HG02884 (cell line): Measurements from ENCODE around the gene MNT.
A peak's percentile ranks its signal among the peaks of the same experiment; 100 is the strongest.
"Not testable (repeated sequence)": the region's sequence is repeated elsewhere in the genome, so short reads cannot be mapped to it uniquely, and the experiment has no call there.

ENCODE experiments used
- ATAC-seq: cut with Tn5 transposase; IDR thresholded peaks from one replicate; pipeline ENCODE4 v1.9.1; 2021; ENCODE audit warnings: mild to moderate bottlenecking, moderate library complexity; ENCODE audit not compliant: unreplicated experiment

Gene MNT, protein sequence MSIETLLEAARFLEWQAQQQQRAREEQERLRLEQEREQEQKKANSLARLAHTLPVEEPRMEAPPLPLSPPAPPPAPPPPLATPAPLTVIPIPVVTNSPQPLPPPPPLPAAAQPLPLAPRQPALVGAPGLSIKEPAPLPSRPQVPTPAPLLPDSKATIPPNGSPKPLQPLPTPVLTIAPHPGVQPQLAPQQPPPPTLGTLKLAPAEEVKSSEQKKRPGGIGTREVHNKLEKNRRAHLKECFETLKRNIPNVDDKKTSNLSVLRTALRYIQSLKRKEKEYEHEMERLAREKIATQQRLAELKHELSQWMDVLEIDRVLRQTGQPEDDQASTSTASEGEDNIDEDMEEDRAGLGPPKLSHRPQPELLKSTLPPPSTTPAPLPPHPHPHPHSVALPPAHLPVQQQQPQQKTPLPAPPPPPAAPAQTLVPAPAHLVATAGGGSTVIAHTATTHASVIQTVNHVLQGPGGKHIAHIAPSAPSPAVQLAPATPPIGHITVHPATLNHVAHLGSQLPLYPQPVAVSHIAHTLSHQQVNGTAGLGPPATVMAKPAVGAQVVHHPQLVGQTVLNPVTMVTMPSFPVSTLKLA

DNA sequence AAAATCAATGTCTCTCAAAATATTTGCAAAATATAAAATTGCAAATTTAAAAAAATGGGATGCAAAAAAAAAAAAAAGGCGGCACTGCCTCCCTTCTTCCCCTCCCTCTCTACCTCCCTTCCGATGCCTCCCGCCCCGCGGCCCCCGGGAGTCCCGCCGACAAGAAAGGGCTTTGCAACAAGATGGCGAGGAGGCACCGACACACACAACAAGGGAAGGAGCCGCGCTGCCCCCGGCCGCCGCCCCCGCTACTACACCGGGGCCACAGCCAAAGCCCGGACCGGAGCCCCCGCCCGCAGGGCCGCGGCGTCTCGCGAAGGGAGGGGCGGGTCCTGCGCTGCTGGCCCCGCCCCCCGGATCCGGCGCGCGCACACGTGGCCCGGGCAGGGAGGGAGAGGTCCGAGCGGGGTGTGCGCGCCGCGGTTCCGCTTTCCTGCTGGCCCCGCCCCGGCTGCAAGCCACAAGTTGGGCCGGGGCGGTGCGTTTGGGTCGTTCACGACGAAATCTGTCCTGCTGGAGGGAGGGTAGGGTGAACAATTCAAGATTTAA, at the start of gene MNT:
MNT (minus strand) TSS at position 184 of the 549 bp plus-strand sequence. CDS start 348 bp downstream, outside the sequence.
- ATAC-seq = peak; percentile 27

DNA sequence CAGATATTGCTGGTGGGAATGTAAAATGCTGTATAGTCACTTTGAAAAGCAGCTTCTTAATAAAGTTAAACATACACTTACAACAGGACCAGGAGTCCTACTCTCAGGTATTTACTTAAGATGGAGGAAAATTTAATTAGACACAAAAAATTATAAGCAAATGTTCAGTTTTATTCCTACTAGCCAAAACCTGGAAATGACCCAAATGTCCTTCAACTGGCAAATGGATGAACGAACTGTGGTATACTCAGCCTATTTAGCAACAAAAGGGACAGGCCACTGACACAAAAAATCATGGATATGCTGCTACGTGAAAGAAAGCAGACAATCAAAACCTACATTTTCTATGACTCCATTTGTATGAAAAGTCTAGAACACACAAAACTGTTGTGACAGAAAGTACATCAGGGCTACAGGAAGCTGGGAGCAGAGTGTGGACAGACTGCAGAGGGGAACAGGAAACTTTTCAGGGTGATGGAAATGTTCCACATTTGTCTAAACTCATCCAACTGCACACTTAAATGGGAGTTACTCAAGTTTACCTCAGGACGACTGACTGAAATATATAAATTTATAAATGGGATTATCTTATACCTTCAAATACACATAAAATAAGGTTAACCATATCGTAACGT, 49.3 kb upstream of the MNT start:
- no peak for ATAC-seq

DNA sequence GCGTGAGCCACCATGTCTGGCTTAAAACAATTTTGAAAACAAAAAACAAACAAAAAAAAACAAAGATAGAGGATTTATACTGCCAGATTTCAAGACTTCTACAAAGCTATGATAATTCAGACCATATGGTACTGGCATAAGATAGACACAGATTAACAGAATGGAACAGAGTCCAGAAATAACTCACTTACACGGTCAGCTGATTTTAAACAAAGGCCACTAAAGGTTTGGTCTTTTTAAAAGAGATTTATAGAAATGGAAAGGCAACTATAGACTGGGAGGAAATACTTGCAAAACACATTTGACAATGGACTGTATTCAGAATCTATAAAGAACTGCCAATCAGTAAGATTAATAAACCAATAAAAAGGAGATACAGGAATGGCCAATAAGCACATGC, 48.6 kb upstream of the MNT start:
- ATAC-seq = no peak

DNA sequence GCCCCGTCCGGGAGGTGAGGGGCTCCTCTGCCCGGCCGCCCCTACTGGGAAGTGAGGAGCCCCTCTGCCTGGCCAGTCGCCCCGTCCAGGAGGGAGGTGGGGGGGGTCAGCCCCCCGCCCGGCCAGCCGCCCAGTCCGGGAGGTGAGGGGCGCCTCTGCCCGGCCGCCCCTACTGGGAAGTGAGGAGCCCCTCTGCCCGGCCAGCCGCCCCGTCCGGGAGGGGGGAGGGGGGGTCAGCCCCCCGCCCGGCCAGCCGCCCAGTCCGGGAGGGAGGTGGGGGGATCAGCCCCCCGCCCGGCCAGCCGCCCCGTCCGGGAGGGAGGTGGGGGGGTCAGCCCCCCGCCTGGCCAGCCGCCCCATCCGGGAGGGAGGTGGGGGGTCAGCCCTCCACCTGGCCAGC, 46.6 kb upstream of the MNT start:
- ATAC-seq = not testable (repeated sequence)

DNA sequence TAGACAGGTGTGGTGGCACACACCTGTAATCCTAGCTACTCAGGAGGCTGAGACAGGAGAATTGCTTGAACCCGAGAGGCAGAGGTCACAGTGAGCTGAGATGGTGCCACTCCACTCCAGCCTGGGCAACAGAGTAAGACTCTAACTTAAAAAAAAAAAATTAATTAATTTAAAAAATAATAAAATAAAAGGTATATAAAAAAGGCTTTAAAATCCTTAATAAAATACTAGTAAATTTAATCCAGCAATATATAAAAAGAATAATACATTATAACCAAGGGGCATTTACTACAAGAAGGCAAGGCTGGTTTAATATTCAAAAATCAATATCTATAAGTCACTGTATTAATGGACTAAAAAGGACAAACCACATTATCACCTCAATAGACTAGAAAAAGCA, 44.8 kb upstream of the MNT start:
- ATAC-seq = no peak

DNA sequence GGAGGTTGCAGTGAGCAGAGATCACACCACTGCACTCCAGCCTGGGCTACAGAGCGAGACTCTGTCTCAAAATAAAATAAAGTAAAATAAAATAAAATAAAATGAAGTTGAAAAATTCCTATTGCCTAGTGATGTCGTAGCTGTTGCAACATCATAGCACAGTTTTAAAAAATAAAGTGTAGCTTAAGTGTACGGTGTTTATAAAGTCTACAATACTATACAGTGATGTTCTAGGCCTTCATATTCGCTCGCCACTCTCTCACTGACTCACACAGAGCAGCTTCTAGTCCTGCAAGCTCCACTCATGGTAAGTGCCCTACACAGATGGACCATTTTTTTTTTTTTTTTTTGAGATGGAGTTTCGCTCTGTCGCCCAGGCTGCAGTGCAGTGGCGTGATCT, 43.5 kb upstream of the MNT start:
- no peak for ATAC-seq

DNA sequence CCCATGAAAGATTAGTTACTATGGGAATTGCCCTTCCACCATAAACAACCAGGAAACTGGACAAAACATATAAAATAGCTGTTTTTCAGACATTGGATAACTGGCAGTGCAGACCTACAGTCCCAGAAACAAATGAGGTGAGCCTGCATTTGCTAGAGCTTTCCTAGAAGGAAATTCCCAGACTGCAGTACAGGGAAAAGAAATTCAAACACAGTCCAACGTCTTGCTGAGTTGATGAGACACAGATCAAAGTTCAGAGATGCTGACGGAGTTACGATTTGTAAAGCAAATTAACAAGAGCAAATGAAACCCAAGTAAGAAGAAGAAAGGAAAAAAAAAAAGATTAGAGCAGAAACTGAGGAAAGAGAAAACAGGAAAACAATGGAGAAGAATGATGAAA, 41.3 kb upstream of the MNT start:
- ATAC-seq = no peak

DNA sequence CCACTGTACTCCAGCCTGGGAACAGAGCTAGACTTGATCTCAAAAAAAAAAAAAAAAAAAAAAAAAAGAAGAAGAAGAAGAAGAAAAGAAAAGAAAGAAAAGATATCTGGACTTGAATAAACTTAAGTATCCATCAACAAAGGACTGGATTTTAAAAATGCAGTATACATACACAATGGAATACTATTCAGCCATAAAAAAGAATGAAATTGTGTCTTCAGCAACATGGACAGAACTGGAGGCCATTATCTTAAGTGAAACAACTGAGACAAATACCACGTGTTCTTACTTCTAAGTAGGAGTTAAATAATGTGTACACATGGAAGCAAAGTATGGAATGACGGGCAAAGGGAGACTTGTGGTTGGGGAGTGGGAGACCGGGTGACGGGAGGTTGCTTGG, 40.1 kb upstream of the MNT start:
- no peak for ATAC-seq

DNA sequence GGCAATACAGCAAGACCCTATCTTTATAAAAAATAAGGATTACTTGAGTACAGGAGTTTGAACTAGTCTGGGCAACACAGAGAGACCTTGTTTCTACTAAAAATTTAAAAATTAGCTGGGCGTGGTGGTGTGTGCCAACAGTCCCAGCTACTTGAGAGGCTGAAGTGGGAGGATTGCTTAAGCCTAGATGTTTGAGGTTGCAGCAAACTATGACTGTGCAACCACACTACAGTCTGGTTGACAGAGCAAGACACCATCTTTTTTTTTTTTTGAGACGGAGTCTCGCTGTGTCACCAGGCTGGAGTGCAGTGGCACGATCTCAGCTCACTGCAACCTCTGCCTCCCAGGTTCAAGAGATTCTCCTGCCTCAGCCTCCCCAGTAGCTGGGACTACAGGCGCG, 39.1 kb upstream of the MNT start:
- ATAC-seq = not testable (repeated sequence)

DNA sequence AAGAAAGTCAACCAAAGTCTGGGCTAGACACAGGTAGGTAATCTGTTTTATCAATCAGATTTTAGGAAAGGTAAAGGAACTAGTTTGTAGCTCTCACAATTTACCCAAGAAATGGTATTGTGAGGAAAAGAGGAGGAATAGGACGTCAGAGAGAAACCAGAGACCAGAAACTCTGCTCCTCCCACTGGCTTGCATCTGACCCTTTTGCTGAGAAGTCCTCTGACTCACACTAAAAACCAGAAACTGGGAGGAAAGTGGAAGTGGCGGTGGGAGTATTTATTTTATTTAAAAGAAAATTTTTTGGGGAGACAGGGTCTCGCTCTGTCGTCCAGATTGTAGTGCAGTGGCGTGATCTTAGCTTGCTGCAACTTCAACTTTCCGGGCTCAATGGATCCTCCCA, 38.0 kb upstream of the MNT start:
- no peak for ATAC-seq

DNA sequence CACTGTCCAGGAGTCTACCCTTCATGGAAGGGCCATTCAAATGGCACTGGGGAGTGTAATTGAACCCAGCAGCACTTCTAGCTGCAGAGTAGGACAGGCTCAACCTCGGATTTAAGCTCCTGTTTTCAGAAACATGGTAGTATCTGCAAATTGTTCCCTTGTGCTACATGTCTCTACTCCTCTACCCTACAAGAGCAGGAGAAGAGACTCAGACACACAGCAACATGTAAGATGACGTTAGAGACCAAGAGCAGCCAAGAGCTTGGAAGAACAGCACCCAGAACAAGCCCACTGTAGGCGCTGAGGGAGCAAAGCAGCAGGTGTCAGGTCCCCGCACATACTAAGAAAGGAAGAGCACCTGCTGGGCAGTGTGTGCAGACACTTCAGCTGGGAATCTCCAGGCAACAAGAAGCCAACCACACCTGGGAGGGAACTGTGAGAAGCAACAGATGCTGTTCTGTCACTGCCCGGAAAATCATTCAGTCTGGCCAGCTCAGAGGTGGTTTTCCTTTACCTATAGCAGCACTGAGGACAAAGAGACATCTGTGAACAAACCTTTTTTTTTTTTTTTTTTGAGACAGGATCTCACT, 35.6 kb upstream of the MNT start:
- no peak for ATAC-seq

DNA sequence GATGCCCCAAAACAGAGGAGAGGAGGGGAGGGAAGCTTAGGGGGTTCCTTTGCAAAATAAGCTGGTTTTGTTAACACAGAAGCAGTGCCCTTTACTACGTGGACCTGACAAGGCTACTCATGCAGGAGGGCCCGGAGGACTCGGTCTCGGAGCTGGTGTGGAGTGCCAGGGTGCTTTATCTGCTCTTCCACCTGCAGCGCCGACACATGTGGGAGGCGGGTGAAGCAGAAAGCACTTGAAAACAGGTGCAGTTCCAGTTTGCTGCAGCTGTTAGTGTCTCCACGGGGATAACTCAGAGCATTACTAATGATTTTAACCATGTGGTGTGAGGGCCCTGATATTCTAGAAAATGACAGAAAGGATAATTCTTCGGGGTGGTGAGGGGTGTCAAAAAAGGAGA, 35.0 kb upstream of the MNT start:
- no peak for ATAC-seq

DNA sequence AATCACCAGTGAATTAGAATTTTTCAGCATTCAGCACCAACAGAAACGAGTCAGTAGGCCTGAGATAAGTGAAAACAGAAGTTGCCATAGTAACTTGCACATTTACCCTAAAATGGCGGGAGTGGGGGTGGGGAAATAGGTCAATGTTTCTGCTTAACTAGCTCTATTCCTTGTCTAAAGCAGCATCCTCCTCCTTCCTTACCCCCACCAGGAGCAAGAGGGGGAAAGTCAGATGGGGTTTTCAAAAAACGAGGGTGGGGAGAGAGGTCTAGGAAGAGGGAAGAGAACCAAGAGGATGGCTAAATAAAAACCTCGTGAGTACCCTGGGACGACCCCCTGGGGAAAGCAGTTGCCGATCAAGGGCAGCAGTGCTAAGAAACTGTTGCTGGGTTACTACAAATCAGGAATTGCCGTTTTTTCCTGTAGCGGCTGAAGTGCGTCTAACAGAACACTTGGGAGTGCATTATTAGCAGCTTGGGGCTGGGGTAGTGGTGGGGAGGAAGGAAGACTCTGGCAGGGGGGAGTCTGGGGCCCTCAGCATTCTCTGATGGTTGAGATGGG, 34.4 kb upstream of the MNT start:
- no peak for ATAC-seq

DNA sequence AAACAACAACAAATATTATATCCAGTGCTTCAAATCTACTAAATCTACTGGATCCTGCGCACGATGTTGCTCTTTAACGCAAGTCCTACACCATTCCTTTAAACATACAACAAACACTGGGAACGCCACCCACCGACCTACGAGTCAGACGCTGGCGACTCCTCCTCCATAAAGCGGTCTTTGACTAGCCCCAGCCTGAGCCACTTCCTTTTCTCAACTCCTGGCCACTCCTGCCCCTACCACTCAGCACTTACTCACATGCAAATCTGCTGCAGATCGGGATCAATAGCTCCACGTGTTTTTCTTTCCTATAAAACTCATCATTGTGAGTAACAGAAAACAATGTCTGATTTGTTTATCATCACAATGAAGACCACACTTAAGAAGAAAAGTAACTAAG, 32.8 kb upstream of the MNT start:
- no peak for ATAC-seq

DNA sequence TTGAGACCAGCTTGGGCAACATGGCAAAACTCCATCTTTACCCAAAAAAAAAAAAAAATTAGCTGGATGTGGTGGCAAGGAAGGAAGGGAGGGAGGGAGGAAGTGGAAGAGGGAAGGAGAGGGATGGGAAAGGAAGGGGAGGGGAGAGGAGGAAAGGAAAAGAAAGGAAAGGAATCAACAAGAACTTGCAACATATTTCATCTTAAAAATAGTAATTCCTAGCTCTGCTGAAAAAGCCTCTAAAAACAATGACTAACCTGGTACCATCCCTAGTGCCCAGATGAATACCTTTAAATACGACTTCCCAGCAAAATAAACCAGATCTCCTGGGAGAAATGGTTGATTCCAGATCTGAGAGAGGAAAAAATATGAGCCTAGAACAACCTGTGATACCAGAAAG, 27.1 kb upstream of the MNT start:
- ATAC-seq = no peak

DNA sequence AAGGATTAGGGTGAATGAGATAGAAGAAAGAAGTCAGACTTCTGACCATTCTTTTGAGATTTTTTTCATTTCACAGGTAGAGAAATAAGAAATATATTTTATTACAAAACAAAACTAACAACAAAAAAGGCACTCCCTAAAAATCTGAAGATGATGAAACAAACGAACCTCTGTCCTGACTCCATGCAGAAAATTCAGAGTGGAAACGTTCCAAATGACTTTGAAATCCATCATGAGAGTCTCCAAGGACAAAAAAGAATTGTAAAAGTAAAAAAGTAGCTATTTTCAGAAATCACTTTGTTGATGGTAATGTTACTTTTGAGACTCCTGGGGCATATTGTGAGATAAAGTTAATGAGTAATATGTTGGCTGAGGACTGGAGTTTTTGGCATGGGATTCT, 26.4 kb upstream of the MNT start:
- no peak for ATAC-seq

DNA sequence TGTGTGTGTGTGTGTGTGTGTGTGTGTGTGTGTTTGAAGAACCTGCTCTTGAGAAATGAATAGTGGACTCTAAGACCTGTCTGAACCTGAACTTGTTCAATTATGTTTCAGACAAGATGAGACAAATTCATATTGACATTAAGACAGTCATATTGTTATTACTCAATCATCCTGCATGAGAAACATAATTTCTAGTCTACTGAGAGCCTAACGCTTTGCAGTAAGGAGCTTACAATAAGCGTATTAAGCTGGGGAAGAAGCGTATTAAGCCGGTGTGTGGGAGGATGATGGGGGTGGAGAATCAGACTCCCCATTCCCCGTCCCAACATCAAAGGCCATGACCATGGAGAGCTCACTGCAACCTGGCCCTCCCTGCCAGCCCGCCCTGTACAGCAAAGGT, 22.4 kb upstream of the MNT start:
- ATAC-seq = no peak

DNA sequence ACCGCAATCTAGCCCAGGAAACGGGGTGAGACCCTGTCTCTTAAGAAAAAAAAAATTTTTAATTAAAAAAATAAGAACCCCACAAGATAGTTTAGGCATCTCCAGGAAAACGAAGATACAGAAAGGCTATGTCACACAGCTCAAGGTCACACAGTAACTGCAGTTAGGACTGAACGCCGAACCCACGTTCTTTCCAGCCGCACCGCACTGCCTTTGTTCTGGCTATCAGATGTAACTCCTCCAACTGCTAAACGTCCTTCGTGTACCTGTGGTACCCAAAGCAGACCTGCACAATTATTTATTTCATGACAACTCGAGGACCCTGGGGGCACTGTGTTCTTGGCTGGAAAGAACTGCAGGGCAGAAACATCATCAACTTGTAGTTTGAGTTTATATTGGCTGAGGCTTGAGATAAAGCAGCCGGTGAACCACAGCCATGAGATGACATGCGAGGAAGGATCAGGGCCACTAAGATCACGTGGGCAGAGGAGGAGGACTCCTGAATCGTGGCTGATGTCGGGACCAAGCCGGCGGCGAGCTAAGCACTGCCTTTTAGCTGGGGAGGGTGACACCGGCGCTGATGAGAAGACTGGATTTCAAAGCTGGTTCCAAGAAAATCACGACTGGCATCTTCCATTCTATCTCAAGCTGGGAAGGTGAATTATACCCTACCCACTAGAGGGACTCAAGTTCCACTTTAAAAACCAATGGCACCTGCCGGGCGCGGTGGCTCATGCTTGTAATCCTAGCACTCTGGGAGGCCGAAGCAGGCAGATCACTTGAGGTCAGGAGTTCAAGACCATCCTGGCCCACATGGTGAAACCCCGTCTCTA, 20.7 kb upstream of the MNT start:
- no peak for ATAC-seq

DNA sequence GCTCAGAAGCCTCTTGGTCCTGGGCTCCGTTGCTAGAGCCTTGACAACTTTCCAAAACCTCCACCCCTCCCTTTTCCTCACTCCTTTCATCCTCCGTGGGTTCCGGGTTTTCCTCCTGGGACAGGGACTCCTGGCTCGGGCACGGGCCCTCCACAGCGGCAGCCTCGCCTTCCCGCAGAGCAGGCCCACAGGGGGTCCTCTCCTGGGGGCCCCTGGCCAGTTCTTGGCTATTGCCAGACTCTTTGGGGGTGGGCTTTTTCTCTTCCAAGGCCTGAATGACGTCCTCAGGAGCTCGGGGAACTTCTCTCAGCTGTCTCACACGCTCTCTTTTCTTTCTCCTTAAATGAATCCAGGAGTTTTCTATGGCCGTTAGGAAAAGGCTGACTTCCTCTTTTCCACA, 19.3 kb upstream of the MNT start:
- ATAC-seq = no peak

DNA sequence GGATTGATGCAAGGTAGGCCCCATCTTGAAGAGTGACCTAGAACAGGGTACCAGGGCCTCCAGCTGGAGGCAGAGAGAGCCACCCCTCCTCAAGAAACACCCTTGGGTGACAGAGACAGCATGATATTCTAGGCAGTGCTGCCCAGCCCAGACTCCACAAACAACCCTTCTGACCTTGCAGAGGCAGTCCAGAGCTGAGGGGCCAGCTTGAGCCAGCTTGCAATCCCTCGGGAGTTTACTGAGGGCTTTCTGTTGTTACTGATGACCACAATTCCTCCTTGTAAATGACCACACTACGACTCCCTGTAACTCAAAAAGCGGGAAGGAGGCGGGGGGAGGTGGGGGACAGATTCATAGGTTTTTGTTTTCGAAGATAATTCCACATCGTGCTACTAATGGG, 18.6 kb upstream of the MNT start:
- ATAC-seq = no peak
